GM12891 (cell line): Measurements from ENCODE around the gene ERO1B.

Experiments used
- DNase-seq: peaks from one replicate; pipeline ENCODE4 v3.0.0; 2011; ENCODE audit warnings: low spot score; ENCODE audit not compliant: insufficient read length
- FAIRE-seq: peaks from 2 replicates; lab custom pipeline; 2011; peaks lifted over from hg19 to GRCh38; lab: Jason Lieb, UNC
- PAX5 ChIP-seq: IDR thresholded peaks from 2 replicates; pipeline ENCODE4 v1.6.1; 2011; ENCODE audit warnings: low read length, moderate library complexity, mild to moderate bottlenecking; ENCODE audit not compliant: insufficient read depth, severe bottlenecking
- POLR2A ChIP-seq: IDR thresholded peaks from 2 replicates; pipeline ENCODE4 v1.6.1; 2011; ENCODE audit warnings: low read depth, low read length, control low read depth
- POLR2AphosphoS5 ChIP-seq: IDR thresholded peaks from 2 replicates; pipeline ENCODE4 v1.6.1; 2011; ENCODE audit warnings: low read depth, low read length, control low read depth
- POU2F2 ChIP-seq: IDR thresholded peaks from 2 replicates; pipeline ENCODE4 v1.6.1; 2011; ENCODE audit warnings: low read depth, mild to moderate bottlenecking, control low read depth, low read length, moderate library complexity
- SPI1 ChIP-seq: IDR thresholded peaks from 2 replicates; pipeline ENCODE4 v1.6.1; 2011; ENCODE audit warnings: low read depth, low read length, control low read depth
- TAF1 ChIP-seq: IDR thresholded peaks from 2 replicates; pipeline ENCODE4 v1.6.1; 2011; ENCODE audit warnings: low read depth, low read length, control low read depth

Gene ERO1B

GRCh38 chr1:236220473-236220872, 61.3 kb downstream of the ERO1B start:
- TF ChIP-seq SPI1: no peak
- no peak for TF ChIP-seq TAF1
- TF ChIP-seq POU2F2: no peak
- TF ChIP-seq POLR2AphosphoS5: no peak
- TF ChIP-seq PAX5: no peak
- TF ChIP-seq POLR2A: no peak
- no peak for FAIRE-seq

GRCh38 chr1:236214761-236215160, 67.0 kb downstream of the ERO1B start:
- DNase-seq: no peak
- TF ChIP-seq SPI1 (no peak), POU2F2 (no peak), POLR2A (no peak), TAF1 (no peak), PAX5 (no peak), POLR2AphosphoS5 (no peak)
- no peak for FAIRE-seq

More at GRCh38 chr1:236220473-236220872, 61.3 kb downstream of the ERO1B start:
- DNase-seq: no peak

GRCh38 chr1:236213534-236213933, 68.2 kb downstream of the ERO1B start:
- FAIRE-seq (no peak), DNase-seq (no peak)
- no peak for TF ChIP-seq PAX5

- no peak for DNase-seq
- peak; percentile 42 for TF ChIP-seq POLR2A
- TF ChIP-seq TAF1: no peak
- TF ChIP-seq POU2F2: no peak
- no peak; the same call in 1 of the 2 replicates for TF ChIP-seq POLR2AphosphoS5
- FAIRE-seq: no peak
These were observed 69.9 kb downstream of the ERO1B start for GRCh38 chr1:236211815-236212214.

- DNase-seq: no peak
- no peak for FAIRE-seq
- TF ChIP-seq PAX5 (no peak), POLR2A (no peak), POU2F2 (no peak), SPI1 (no peak), POLR2AphosphoS5 (no peak)
These were observed 72.0 kb downstream of the ERO1B start for GRCh38 chr1:236209713-236210112.

- TF ChIP-seq TAF1: no peak
- TF ChIP-seq POLR2AphosphoS5: peak; percentile 56; the same call in 1 of the 2 replicates
- peak; percentile 35 for FAIRE-seq
- no peak for DNase-seq
These were observed 72.6 kb downstream of the ERO1B start for GRCh38 chr1:236209185-236209584.

GRCh38 chr1:236207569-236207968, 74.2 kb downstream of the ERO1B start:
- DNase-seq (no peak), FAIRE-seq (no peak)
- TF ChIP-seq TAF1: no peak
- peak; percentile 66 for TF ChIP-seq POLR2AphosphoS5

GRCh38 chr1:236207121-236207520, 74.6 kb downstream of the ERO1B start:
- DNase-seq (no peak), FAIRE-seq (no peak)
- TF ChIP-seq SPI1 (no peak), POLR2AphosphoS5 (no peak; the same call in 1 of the 2 replicates), TAF1 (no peak), POLR2A (no peak; the same call in 1 of the 2 replicates), PAX5 (no peak), POU2F2 (no peak)

- TF ChIP-seq POLR2A (peak; percentile 45), POLR2AphosphoS5 (peak; percentile 40), TAF1 (no peak)
- peak; percentile 16 for FAIRE-seq
- DNase-seq: no peak
These were observed 75.2 kb downstream of the ERO1B start for GRCh38 chr1:236206548-236206947.

GRCh38 chr1:236204656-236205055, 77.1 kb downstream of the ERO1B start:
- no peak for DNase-seq
- no peak for TF ChIP-seq POLR2AphosphoS5
- TF ChIP-seq POLR2A: no peak
- TF ChIP-seq SPI1: no peak
- TF ChIP-seq POU2F2: no peak
- TF ChIP-seq TAF1: no peak
- no peak for TF ChIP-seq PAX5

GRCh38 chr1:236204039-236204438, 77.7 kb downstream of the ERO1B start:
- no peak for FAIRE-seq
- TF ChIP-seq POU2F2 (no peak), SPI1 (no peak), POLR2AphosphoS5 (no peak), PAX5 (no peak)

More at GRCh38 chr1:236204656-236205055, 77.1 kb downstream of the ERO1B start:
- FAIRE-seq: no peak

More at GRCh38 chr1:236204039-236204438, 77.7 kb downstream of the ERO1B start:
- no peak for DNase-seq
